NCI-H1092 (cell line): ENCODE data around the gene IDUA.

Source experiments
- DNase-seq: peaks from one replicate; lab custom pipeline; 2025; lab: John Stamatoyannopoulos, UW

Gene IDUA

DNA sequence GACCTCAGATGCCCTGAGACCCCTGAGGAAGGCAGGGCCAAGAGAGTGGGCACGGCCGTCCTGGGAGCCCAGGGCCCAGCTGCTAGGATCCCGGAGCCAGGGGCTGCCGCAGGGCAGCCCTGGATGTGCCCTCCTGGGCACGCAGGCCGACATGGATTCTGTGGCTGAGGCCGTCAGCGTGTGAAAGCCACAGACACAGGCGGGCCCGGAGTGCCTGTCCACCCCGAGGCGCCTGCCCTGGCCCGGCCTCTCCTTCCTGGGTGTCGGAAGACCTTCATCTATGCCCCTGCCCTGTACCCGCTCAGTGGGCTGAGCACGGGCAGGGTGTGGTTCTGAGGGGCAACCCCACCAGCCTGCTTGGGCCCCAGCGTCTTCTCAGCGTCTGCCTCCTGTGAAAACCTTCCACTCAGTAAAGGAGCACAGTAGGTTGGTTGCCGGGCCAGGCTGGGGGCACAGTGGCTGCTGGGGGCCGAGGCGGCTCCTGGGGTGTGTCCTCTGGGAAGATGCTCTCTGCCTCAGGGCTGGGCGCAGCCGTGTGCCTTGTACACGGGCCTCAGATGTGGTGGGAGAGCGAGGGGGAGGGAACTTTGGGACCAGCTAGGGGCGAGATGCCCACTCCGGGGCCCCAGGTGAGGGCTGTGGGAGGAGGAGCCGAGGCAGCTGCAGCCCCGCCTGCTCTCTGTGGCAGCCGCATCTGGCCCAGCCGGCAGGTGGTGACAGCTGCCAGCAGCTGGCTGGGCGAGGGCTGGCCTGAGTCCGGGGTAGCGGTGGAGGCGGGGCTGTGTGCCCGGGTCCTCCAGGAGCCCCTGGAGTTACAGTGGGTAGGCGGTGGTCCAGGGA lies 45.3 kb downstream of the IDUA start:
- DNase-seq = no peak

DNA sequence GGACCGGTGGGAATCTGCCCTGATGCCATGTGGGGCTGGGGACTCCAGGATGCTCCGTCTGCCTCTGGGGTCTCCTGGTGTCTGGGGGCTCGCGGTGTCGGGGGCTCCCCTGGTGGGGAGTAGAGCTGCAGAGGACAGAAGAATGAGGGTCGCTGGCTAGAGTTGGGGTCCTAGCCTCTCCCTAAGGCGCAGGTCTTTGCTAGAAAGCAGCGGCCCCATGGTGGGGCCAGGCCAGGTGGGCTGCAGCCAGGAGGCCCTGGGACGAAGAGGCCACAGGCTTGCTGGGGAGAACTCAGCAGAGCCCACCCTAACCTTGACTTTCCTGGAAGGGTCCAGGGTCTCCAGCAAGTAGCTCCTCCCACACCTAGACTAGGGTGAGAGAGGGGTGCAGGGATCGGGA lies 46.0 kb downstream of the IDUA start:
- no peak for DNase-seq

DNA sequence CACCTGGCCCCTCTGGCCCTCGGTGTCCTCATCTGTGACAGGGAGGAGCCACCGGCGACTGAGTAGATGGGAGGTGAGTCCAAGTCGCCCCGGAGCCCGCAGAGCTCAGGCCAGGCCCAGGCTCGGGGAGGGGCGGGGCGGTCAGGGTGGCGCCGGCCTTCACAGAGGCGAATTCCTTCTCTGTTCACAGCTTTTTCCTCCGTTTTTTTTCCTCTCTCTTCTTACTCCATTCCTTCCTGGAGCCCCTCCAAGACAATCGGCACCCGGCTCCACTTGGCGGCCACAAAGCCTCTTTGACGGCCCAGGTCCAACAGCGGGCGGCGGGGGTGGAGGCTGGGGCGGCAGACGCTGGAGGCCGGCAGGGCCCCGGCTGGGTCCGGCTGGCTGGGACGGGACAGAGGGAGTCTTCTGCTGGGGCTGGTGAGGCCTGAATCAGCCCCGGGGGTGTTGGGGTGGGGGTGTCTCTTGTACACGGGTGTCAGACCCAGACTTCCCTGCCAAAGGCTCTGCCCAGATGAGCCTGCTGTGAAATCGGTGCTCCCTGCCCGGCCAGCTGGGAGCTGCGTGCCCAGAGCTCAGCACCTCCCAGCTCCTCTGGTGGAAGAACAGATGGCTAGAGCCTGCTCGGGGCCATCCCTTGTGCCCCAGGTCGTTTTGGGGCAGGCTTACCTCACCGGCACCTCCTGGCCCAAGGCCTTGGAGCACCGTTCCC lies 47.2 kb downstream of the IDUA start:
- no peak for DNase-seq

DNA sequence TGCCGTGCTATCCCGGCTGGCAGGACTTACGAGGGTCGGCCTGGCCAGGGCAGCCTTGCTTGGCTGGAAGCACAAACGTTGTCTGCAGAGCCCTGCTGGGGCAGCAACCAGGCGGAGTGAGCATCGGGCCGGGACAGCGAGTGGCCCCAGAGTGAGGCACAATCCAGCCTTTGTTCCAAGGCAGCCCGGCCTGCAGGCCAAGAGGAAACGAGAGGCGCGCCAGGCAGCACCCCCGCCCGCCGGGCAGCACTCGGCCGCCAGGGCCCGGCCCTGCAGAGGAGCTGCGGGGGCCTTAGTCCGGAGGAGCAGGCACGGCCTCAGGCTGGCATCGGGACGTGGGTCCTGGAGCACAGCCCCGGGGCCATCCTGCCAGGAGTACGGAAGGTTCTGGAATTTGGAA lies 48.7 kb downstream of the IDUA start:
- no peak for DNase-seq

DNA sequence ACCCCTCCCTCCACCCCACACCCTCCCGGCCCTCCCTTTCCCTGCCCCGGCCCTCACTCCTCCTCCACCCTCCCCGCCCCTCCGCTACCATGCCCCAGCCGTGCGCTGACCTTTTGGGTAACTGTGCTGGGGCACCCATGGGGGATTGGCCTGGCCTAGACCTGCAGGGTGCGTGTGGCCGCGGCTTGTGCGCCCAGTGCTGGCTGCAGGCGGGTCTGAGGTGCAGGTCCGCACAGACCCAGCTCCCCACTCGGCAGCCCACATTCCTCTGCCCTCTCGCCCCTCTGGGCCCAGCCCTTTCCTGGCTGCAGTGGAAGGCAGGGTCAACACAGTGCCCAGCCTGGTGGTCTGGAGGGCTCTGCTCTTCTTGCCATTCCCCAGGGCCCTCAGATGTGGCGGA lies 49.3 kb downstream of the IDUA start:
- DNase-seq = no peak

DNA sequence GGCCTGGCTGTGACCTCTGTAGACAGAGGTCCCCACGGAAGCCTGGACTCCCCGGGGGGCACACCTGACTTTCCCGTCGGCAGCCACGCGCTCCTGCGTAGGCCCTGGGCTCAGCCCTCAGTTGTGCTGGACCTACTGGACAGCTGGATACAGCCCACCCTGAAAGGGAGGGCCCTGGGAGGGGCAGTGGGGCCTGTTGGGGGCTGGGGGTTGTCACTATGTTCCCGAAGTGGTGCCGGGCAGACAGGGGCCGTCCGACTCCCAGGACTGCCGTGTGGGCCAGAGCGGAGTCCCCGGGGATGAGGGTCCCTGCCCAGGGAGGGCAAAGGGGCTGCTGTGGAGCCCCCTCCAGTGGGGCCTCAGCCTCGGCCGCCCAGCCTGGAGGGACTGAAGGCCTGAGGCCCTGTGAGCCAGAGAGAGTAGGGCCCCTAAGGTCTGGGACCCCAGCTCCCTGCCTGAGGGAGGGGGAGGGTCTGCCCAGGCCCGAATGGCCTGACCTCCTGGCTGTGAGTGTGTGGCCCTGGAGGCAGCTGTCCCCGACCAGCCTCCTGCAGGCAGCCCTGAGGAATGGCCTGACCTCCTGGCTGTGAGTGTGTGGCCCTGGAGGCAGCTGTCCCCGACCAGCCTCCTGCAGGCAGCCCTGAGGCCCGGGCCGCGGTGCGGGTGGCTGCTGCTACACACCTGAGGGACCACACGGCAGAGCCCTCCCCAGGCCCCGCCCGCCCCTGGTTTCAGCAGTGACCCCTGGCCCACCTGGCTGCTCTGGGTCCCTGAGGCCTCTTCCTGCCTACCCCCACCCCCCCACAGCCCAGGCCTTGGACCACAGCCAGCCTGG lies 50.3 kb downstream of the IDUA start:
- no peak for DNase-seq

DNA sequence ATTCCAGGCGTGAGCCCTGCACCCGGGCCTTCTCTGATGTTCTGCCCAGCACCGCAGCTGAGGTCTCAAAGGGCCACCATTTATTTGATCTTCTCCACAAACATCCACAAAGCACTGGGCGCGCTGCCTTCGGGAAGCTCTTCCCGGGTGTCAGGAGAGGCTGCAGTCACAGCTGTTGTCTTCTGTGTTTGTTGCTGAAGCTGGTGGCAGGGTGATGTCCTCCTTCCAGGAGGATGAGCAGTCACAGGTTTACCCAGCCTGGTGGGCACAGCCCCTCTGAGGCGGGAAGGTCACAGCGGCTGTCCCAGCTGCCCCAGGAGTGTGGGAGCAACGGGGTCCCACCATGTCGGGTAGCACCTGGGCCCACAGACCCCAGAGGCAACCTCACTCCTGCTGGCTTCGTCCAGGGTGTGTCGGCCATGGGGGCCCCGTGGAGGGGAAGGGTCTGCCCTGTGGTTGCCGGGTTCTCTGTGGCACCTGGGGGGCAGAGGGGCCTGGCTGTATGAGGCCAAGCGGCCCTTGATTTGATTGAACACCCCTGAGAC lies 52.2 kb downstream of the IDUA start:
- DNase-seq = no peak

DNA sequence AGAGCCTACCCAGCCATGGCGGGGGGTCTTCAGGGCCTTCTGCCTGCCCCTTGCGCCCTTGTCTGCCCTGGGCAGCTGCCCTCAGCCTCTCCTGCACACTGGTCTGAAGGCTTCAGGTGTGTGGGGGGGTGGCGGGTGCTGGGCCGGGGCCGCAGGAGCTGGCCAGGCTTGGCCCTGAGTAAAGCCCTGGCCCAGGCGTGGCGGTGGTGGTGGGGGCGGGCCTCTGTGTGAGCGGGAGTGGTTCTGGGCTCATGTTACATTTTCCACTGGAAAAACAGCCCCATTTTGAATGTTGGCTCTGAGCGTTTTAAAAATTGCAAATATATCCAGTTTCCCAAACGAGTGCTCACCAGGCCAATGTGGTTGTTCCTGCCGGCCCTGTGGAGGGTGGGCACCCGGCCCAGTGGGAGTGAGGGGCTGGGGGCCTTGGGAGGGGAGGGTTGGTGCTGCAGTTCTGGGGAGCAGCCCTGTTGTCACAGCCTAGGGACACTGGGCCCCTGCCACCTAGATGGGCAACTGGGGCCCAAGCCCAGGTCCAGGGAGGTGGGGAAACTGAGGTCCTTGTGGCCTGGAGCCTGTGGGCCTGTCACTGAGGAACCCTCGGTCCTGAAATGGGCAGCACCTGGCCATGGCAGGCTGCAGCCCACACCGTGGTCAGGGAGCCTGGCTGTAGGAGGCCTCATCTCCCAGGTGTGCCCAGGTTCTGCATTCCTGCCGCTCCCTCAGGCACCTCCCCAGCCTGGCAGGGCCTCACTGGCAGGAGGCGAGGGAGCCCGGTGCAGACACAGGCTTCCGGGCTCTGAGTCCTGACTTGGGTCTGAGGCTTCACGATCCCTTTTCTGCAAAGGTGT lies 52.9 kb downstream of the IDUA start:
- no peak for DNase-seq

DNA sequence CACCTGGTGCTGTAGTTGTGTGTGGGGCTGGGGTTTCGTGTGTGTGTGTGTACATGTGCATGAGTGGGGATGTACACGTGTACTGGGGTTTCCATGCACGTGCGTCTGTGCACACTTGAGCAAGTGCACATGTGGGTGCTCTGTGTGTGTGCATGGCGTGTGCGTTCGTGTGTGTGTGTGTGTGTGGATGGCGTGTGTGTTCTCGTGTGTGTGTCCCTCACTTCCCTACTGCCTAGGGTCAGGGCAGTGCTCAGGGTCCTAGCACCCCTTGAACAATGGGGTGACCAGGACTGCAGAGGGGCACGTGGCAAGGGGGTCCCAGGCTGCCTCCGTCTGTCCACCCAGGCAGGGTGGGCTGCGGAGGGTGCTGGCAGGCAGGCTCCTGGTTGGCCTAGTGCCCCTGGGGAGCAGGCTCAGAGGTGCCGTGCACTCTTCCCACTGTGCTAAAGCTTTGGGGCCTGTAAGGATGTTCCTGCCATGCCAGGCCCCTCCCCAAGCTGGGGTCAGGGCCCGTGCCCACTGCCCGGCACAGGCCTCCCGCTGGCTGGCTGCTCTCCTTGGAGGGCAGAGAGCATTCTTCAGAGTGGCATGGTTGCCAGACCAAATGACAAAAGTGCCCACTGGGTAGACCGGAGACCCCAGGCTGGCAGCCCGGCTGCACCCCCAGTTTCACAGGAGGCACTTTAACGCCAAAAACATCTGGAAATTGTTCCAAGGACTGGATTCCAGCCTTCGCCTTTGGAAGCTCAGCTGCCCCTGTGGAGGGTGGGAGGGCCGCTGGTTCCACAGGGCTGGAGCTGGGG lies 53.7 kb downstream of the IDUA start:
- no peak for DNase-seq

DNA sequence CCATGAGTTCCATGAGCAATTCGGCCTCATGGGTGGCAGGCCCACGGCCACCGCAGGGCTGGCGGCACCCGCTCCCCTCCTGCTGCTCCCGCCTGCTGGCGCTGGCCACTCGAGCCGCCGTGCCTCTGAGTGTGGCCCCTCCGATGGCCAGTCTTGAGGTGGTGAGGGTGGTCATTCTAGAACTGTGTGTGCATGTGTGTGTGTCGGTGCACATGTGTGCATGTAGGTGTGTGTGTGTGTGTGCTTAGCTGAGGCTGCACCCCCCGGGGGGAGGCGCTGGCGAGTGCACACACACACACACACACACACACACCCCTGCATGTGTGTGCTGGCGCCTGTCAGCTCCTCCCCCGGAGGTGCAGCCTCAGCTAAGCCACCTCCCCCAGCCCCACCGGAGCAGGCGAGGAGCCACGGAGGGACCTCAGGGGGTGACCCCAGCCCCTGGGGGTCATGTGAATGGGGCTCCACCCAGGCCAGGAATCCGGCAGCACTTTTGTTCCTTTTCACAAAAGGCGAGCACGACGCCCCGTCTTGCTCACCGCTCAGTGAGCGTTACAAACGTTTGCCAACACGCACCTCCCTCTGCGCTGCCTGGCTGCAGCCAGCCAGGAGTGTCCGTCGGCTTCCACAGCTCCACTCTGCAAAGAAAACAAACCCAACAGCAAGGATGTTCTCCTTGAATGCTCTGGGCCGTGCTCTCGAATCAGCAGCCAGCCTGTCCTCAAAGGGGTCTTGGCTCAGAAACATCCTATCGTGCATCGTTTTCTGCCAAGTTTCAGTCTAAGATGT lies 54.5 kb downstream of the IDUA start:
- DNase-seq = no peak

DNA sequence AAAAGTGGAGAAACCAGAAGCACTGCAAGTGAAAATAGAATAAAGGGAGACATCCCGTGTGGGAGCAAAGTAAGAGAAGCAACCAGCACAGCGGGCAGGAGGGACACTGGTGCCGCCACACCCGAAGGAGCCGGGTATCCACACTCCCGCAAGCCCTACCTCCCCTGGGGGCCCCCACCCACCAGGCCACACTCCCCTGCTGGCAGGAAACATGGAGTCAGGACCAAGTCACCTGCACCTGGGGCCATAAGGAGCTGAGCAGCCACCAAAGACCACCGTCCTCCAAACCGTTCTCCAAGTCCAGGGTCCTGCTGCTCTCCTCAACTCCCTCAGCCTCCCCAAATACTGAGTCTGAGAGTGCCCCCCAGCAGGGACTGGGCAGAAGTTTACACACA lies 55.1 kb downstream of the IDUA start:
- DNase-seq = no peak

DNA sequence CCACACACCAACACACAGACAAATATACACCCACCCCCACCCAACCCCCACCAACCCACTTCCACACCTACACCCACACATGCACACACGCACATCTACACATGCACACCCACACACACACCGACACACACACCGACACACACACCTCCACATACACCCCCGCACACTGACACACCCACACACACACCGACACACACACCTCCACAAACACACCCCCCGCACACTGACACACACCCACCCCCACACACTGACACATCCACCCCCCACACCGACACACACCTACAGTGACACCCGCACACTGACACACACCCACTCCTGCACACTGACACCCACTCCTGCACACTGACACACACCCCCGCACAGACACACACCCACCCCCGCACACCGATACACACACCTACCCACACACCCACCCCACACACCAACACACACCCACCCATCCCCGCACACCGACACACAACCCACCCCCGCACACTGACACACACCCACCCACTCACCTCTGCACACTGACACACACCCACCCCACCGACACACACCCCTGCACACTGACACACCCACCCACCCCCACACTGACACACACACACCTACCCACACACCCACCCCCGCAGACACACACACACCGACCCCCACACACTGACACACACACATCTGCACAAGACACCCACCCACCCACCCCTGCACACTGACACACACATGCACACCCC lies 55.7 kb downstream of the IDUA start:
- no peak for DNase-seq

DNA sequence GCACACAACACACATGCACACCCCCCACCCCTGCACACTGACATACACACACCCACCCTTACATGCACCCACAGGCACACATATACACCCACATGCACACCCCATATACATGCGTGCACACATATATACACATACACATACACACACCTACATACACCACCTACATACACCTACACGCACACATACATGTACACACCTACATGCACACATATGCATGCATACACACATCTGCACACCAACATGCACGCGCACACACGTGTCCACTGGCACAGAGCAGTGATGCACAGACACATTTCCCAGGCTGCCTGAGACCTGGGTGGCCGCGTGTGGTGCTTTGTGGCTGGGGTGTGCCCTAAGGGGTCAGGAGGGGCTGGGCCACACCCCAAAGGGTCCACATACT lies 56.3 kb downstream of the IDUA start:
- no peak for DNase-seq

DNA sequence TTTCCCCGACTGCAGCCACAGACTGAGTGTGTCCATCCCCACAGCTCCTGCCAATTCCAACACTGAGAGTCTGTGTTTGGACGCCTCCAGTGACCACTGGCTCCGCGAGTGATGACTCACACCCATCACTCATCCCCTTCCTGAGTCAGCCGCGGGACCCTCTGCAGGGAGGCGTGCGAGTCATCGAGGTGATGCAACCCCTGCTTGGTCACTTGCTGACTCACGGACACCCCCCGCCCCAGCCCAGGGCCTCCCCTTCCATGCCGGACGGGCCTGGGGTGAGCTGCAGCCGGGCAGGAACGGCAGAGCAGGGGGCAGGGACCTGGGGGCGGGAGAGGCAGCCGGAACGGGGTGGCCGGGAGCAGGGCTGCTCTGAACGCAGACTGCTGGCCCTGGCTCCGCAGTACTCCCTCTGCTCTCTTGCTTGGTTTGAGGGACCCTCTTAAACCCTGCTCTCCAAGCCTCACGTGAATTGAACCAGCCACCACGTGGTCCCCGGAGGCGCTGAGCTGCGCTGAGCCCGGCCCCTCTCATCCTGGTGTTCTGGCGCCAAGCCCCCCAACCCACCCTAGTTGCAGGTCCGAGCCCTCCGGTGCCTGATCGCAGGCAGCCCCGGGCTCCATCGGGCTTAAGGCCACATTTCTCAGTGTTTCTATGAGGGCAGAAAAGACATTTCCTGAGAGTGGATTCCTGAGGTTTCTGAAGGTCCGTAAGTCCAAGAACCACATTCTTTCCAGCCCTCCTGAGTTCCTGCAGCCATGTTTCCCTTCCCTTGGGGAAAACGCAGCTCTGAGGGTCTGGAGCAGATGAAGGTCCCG lies 57.0 kb downstream of the IDUA start:
- no peak for DNase-seq

DNA sequence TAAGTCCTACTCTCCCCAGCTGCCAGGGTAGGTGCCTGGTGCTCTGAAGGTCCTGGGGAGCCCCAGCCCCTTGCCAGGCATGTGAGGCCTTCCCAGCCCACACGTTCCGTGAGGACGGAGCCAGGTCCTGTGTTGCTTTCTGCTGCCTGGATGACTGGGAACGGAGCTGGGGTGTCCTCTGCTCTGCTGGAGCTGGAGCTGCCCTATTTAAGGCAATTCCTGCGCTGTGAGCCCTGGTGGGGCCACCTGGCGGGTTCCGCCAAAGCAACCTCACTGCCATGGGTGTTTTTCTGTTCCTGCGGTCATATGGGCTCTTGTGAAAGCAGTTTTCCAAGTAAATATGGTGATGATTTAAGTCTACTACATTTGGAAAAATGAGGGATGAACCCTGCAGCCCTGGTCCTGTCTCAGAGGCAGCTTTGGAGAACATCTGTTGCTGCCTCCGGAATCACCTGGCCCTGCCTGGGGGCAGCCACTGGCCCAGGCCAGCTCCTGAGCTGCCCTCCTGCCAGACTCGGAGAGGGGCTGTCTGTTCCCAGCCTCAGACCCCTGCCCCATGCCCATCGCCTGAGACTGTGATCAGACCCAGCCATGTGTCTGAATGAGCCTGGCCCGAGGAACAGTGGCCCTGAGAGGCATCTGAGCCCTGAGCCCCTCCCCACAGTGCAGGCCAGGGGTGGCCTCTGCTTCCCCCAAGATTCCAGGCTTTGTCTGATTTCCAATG lies 57.8 kb downstream of the IDUA start:
- no peak for DNase-seq

DNA sequence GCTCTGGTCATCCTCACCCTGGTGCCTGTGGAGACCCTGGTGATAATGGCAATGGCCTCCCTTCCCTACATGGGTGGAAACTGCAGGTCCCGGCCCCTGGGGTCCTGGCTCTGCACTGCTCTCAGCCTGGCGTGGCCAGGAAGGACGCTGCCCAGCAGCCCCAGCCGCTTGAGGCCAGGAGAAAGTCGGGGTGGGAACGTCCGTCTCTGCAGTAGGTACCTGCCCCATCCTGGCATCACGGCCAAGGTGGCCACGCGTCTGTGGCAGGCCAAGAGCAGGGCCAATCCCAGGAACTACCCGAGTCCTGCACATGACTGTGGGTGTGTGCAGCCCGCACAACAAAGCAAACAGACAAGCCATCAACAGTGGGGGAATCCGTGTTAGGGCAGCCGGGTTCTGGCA lies 58.4 kb downstream of the IDUA start:
- DNase-seq = no peak

DNA sequence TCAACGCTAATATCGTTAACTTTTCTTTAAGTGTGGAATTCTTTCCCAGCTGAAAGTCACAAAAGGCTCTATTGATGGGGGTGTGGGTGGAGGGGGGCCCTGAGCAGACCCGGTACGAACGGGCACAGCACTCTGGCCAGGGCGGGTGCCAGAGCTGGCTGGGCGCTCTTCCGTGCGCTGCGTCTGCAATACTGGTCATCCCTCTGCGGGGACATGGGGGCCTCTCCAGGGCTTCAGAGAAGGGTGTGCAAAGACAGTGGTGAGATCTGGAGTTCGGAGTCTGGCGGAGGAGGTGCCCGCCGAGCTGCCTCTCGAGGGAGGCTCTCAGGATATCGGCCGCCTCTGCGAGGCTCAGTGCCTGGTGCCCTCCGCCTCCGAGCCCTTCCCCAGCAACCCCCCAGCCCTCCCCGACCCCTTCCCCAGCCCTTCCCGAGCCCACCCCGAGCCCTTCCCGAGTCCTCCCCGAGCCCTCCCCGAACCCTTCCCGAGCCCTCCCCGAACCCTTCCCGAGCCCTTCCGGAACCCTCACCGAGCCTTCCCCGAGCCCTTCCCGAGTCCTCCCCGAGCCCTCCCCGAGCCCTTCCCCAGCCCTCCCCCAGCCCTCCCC lies 58.9 kb downstream of the IDUA start:
- no peak for DNase-seq
